ENCODE data around the gene JAM3.

DNA sequence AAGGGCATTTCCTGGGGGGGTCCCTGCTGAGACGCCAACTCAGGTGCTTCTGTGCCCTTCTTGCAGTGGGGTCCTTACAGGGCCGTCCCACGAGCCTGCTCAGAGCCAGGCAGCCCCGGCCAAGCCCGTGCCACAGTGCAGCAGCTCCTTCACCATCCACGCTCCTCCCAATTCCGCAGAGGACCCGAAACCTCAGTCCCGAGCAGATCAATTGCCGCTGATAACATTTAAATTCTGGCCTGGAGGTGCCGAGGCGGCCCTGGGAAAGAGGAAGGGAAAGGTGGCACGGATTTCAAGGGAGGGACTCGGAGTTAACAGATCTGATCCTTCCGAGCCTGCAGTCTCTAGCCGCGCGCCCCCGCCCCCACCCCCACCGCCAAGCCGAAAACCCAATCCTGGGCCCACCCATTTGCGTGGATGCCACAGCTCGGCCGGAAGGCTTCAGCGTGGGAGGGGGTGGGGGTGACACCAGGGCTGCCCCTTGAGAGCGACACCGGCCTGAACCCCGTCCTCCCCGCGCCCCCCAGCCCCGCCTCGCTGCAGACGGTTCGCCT lies 32.3 kb upstream of the JAM3 start:
- TF ChIP-seq CTCF (conservative IDR thresholded peaks at IDR 0.05; ENCODE audit: low read depth, low read length) (no peak), EZH2 (IDR thresholded peaks at IDR 0.05; ENCODE audit: borderline replicate concordance, low read depth, low read length, poor library complexity, severe bottlenecking) (no peak)

Data from A673 (cell line).